DND-41 (cell line): Measurements from ENCODE around the gene RCAN2.

Experiments
- ATAC-seq: fragments of 200-7000 bp; cut with Tn5 transposase; 3 replicates; pipeline ENCODE4 v1.9.1; 2021; ENCODE audit warnings: low read depth; ENCODE audit not compliant: insufficient read depth
- DNase-seq: peaks from one replicate; pipeline ENCODE4 v3.0.0-alpha.2; 2020
- H2AFZ ChIP-seq: 2 replicates; pipeline ENCODE4 v1.6.0; 2012; ENCODE audit warnings: low read depth, low read length
- H3K27ac ChIP-seq: 2 replicates; pipeline ENCODE4 v1.5.1; 2012; ENCODE audit warnings: low read length, inconsistent platforms
- H3K27me3 ChIP-seq: fragments of 200-600 bp; sonication (generic); 2 replicates; pipeline ENCODE4 v1.6.0; 2012; ENCODE audit warnings: low read length, mild to moderate bottlenecking, inconsistent platforms; ENCODE audit not compliant: insufficient read depth, poor library complexity
- H3K36me3 ChIP-seq: 2 replicates; pipeline ENCODE4 v1.5.1; 2012; ENCODE audit warnings: low read length, inconsistent platforms; ENCODE audit not compliant: insufficient read depth
- H3K4me1 ChIP-seq: 2 replicates; pipeline ENCODE4 v1.5.1; 2012; ENCODE audit warnings: mild to moderate bottlenecking, low read length; ENCODE audit not compliant: insufficient read depth
- H3K4me2 ChIP-seq: 2 replicates; pipeline ENCODE4 v1.6.0; 2012; ENCODE audit warnings: mild to moderate bottlenecking, moderate library complexity, low read length, inconsistent platforms; ENCODE audit not compliant: insufficient read depth
- H3K4me3 ChIP-seq, 2 experiments: fragments of 200-600 bp in 1 of 2; shearing (Covaris generic) in 1 of 2; 2 replicates each; pipeline ENCODE4 v1.5.1; 2012 to 2016; ENCODE audit warnings: inconsistent platforms in 2 of 2, low read length in 2 of 2, mild to moderate bottlenecking in 2 of 2, low read depth in 1 of 2, moderate library complexity in 1 of 2
- H3K79me2 ChIP-seq: 2 replicates; pipeline ENCODE4 v1.6.0; 2012; ENCODE audit warnings: low read length, inconsistent platforms; ENCODE audit not compliant: insufficient read depth
- H3K9ac ChIP-seq: 2 replicates; pipeline ENCODE4 v1.6.0; 2012; ENCODE audit warnings: low read depth, mild to moderate bottlenecking, inconsistent platforms, low read length, moderate library complexity
- H3K9me3 ChIP-seq: 2 replicates; pipeline ENCODE4 v1.5.1; 2012; ENCODE audit warnings: low read length, moderate library complexity, mild to moderate bottlenecking, inconsistent platforms; ENCODE audit not compliant: insufficient read depth, severe bottlenecking
- H4K20me1 ChIP-seq: 2 replicates; pipeline ENCODE4 v1.6.0; 2012; ENCODE audit warnings: low read length; ENCODE audit not compliant: insufficient read depth
- EZH2 ChIP-seq: IDR thresholded peaks from 3 replicates; pipeline ENCODE4 v1.6.1; 2012; ENCODE audit warnings: borderline replicate concordance, low read depth, mild to moderate bottlenecking, moderate library complexity, low read length, inconsistent platforms; ENCODE audit not compliant: severe bottlenecking
- TF ChIP-seq, protein P1 (sequence below): IDR thresholded peaks from 2 replicates; pipeline ENCODE4 v1.5.1; 2012; ENCODE audit warnings: borderline replicate concordance, low read length, moderate library complexity, mild to moderate bottlenecking; ENCODE audit not compliant: poor library complexity, severe bottlenecking; ENCODE audit errors: extremely low read depth

RCAN2 gene

DNA sequence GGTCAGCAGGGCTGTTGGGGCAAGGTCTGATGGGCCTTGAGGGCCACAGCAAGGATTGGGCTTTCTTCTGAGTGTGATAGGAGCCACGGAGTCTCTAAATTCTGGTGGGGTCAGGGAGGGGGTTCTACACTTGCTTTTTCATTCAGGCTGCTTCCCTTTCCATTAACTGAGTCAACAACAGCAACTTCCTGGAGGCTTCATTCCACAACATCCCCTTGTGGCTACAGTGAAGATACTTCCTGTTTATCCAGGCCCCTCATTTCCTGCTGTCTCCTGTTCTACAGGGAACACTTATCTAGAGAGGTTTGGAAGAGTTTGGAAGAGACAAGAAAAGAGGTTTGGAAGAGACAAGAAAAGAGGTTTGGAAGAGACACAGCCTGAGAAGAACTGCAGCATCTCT is 175.7 kb downstream of the RCAN2 start:
- TF ChIP-seq EZH2, result no peak
- TF ChIP-seq, protein P1, sequence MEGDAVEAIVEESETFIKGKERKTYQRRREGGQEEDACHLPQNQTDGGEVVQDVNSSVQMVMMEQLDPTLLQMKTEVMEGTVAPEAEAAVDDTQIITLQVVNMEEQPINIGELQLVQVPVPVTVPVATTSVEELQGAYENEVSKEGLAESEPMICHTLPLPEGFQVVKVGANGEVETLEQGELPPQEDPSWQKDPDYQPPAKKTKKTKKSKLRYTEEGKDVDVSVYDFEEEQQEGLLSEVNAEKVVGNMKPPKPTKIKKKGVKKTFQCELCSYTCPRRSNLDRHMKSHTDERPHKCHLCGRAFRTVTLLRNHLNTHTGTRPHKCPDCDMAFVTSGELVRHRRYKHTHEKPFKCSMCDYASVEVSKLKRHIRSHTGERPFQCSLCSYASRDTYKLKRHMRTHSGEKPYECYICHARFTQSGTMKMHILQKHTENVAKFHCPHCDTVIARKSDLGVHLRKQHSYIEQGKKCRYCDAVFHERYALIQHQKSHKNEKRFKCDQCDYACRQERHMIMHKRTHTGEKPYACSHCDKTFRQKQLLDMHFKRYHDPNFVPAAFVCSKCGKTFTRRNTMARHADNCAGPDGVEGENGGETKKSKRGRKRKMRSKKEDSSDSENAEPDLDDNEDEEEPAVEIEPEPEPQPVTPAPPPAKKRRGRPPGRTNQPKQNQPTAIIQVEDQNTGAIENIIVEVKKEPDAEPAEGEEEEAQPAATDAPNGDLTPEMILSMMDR, result no peak
- no peak overlapping the region for H3K9ac ChIP-seq
- no peak overlapping the region for H3K4me3 ChIP-seq
- H3K4me2 ChIP-seq, result no peak overlapping the region
- H3K9me3 ChIP-seq, result no peaks in the 10 kb centered on the region
- peaks cover 9% of the 10 kb centered on the region for H3K27me3 ChIP-seq
- H3K27ac ChIP-seq, result no peak overlapping the region
- no peak overlapping the region for H2AFZ ChIP-seq
- DNase-seq (no peak), ATAC-seq (no peak)
- no peaks in the 10 kb centered on the region for H3K36me3 ChIP-seq
- H4K20me1 ChIP-seq, result no peaks in the 10 kb centered on the region
- H3K79me2 ChIP-seq, result no peaks in the 10 kb centered on the region
- H3K4me1 ChIP-seq, result no peaks in the 10 kb centered on the region

DNA sequence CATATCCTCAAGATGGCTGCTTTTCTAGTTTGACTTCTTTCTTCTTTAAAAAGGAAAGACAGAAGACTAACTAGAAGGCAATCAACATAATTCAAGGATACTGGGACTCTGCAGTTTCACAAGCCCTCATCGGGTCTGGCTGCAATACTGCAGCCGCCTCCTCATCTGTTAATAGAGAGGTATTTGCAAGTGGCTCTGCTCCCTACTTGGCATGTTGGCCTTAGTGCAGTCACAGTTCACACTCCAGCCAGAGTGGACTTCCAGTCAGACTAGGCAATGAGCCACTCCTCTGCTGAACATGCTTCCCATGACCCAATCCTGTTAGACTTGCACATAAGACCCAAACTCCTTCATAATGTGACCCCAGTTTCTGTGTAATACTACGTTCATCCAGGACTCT is 178.6 kb downstream of the RCAN2 start:
- Histone ChIP-seq H2AFZ (no peak overlapping the region), H4K20me1 (no peaks in the 10 kb centered on the region), H3K4me2 (no peak overlapping the region), H3K9ac (no peak overlapping the region), H3K36me3 (no peaks in the 10 kb centered on the region), H3K4me1 (no peaks in the 10 kb centered on the region), H3K9me3 (no peaks in the 10 kb centered on the region), H3K27me3 (peaks cover 6% of the 10 kb centered on the region), H3K4me3 (no peak overlapping the region), H3K27ac (no peak overlapping the region), H3K79me2 (no peaks in the 10 kb centered on the region)
- no peak for DNase-seq
- no peak for TF ChIP-seq EZH2
- TF ChIP-seq, protein P1, result no peak
- no peak for ATAC-seq

DNA sequence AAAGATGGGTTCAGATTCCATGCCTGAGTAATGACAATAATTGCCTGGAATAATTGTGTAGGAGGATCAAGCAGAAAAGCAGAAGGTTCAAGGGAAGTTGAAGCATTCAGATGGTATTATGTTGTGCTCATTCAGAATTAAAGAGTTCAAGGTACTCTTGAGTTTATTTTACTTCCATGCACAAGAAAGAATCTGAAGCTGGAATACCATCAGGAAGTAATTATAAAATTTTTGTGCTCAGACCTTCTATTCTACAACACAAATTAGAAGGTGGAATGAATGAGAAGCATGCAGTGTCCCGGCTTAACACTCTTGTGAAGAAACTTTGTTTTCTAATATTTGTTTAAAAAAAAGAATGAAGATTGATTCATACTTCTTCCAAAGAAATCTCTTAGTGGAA is 181.1 kb downstream of the RCAN2 start:
- Histone ChIP-seq H3K79me2 (no peaks in the 10 kb centered on the region), H3K36me3 (no peaks in the 10 kb centered on the region), H3K4me2 (no peak overlapping the region), H3K27me3 (peaks cover 6% of the 10 kb centered on the region), H3K9me3 (no peaks in the 10 kb centered on the region), H3K9ac (no peak overlapping the region), H2AFZ (no peak overlapping the region), H3K27ac (no peak overlapping the region), H4K20me1 (no peaks in the 10 kb centered on the region), H3K4me3 (no peak overlapping the region), H3K4me1 (no peaks in the 10 kb centered on the region)
- TF ChIP-seq, protein P1, result no peak
- no peak for TF ChIP-seq EZH2
- ATAC-seq, result no peak
- no peak for DNase-seq

DNA sequence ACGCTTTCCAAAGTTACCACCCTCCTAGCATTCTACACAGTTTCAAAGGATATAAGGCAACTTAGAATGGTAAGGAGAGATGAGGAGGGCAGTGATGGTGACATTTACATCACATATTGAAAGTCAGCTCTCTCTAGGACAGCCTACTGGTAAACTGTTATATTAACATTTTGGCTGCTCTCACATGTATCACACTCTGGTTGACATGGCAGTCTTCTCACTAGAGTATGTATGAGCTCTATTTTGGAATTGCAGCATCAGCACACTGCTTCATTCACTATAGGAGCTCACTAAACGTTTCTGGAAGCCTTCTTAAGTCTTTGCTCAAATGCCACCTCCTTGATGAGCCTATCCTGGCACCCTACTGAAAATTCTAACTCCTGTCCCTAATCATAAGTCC is 184.8 kb downstream of the RCAN2 start:
- no peak overlapping the region for H3K4me2 ChIP-seq
- H3K4me3 ChIP-seq, result no peak overlapping the region
- no peaks in the 10 kb centered on the region for H4K20me1 ChIP-seq
- peaks cover under 1% of the 10 kb centered on the region for H3K27me3 ChIP-seq
- H3K9ac ChIP-seq, result no peak overlapping the region
- DNase-seq (no peak), ATAC-seq (no peak)
- H3K4me1 ChIP-seq, result no peaks in the 10 kb centered on the region
- no peaks in the 10 kb centered on the region for H3K9me3 ChIP-seq
- H3K79me2 ChIP-seq, result no peaks in the 10 kb centered on the region
- no peak overlapping the region for H2AFZ ChIP-seq
- TF ChIP-seq EZH2, result no peak
- TF ChIP-seq, protein P1, result no peak
- H3K27ac ChIP-seq, result no peak overlapping the region
- no peaks in the 10 kb centered on the region for H3K36me3 ChIP-seq
